Uterus (tissue), 4 donors: Measurements from ENCODE around the gene KRTDAP. TPM values are rescaled to one million over a fixed set of nuclear protein-coding genes. Genes with fewer than 3 reads are reported as not detected.

ENCODE experiments used
- DNase-seq, 2 donors: peaks; one replicate each; pipeline ENCODE4 v3.0.0-alpha.2; 2019 to 2020
- H3K27ac ChIP-seq, 2 donors: fragments of 200-600 bp; sonication (generic); 1 replicate in 1 of 2; 2 replicates in 1 of 2; pipeline ENCODE4 v1.5.1; 2016 to 2018
- H3K27me3 ChIP-seq, 2 donors: fragments of 200-600 bp; sonication (generic); one replicate each; pipeline ENCODE4 v1.5.1; 2018 to 2019; ENCODE audit warnings: control low read depth in 1 of 2
- H3K36me3 ChIP-seq, 2 donors: fragments of 200-600 bp; sonication (generic); one replicate each; pipeline ENCODE4 v1.5.1; 2019; ENCODE audit warnings: control low read depth in 1 of 2
- H3K4me1 ChIP-seq, 2 donors: fragments of 200-600 bp; sonication (generic); one replicate each; pipeline ENCODE4 v1.5.1; 2018 to 2019; ENCODE audit warnings: control low read depth in 1 of 2
- H3K4me3 ChIP-seq, 2 donors: fragments of 200-600 bp; sonication (generic); 1 replicate in 1 of 2; 2 replicates in 1 of 2; pipeline ENCODE4 v1.5.1; 2018 to 2019; ENCODE audit warnings: mild to moderate bottlenecking in 1 of 2
- H3K9me3 ChIP-seq, 2 donors: fragments of 200-600 bp; sonication (generic); one replicate each; pipeline ENCODE4 v1.5.1; 2019; ENCODE audit warnings: control low read depth in 1 of 2
- POLR2A ChIP-seq, 2 donors: fragments of 450-650 bp; IDR thresholded peaks; one replicate each; pipeline ENCODE4 v1.6.1; 2016; ENCODE audit warnings: antibody characterized with exemption in 2 of 2, mild to moderate bottlenecking in 1 of 2, moderate library complexity in 1 of 2
- intact Hi-C: fragments of 100-400 bp; cut with DNase I; formaldehyde crosslinking; loops from one replicate; pipeline ENCODE4 v1.15.1; 2023; ENCODE audit warnings: low total_unique reads
- total RNA-seq, 4 donors: library from RNA; depleted of rRNA in 3 of 4; stranded (reverse); fragments of >200 nt in 3 of 4; gene quantifications; one replicate each; pipeline versions ENCODE4 v1.1.0 to v1.2.4, GENCODE V29; 2014 to 2023
- TF ChIP-seq, protein P1 (sequence below), 4 experiments: fragments of 200-600 bp in 2 of 4; fragments of 450-650 bp in 2 of 4; sonication (generic) in 2 of 4; IDR thresholded peaks; one replicate each; pipeline ENCODE4 v1.5.1; 2016 to 2019; ENCODE audit warnings: antibody characterized with exemption in 4 of 4, mild to moderate bottlenecking in 2 of 4, moderate library complexity in 1 of 4
- donor health status: DM: yes; HTN: yes; CAD: no.

Gene KRTDAP
- total RNA-seq, 4 donors from 2014 or later = not detected

DNA sequence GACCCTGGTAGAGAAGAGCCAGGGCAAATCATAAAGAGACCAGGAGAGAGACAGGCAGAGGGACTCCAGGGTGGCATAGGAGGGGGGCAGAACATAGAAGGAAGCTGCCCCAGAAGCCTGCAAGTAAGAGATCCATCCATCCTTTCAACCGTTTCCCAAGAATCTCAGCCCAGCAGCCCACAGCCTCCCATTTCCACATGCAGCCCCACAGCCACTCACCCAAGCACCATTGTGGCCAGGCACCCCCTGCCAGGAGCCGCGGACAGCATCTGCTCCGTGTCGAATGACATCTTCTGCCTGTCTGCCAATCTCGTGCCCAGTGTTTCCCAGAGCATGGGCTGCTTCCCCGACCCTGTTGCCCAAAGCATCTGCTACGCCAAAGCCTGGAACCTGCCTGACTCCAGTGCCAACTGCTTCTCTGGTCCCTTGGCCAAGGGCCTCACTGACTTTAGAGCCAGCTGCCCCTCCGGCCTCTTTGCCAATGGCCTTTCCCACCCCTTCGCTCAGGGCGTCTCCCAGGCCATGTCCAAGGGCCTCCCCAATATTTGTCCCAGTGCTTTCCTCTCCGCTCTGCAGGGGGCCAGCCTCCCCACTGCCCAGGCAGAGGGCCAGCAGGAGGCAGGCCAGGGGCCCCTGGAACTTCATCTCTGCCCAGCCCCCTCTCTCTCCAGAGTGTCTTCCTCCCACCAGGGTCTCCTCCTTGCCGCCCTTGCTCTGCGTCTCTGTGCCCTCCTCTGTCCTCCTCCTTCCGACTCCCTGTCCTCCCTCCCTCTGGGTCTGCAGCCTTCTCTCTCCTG is 22.8 kb upstream of the KRTDAP start:
- H3K27ac ChIP-seq = no peak overlapping the region

DNA sequence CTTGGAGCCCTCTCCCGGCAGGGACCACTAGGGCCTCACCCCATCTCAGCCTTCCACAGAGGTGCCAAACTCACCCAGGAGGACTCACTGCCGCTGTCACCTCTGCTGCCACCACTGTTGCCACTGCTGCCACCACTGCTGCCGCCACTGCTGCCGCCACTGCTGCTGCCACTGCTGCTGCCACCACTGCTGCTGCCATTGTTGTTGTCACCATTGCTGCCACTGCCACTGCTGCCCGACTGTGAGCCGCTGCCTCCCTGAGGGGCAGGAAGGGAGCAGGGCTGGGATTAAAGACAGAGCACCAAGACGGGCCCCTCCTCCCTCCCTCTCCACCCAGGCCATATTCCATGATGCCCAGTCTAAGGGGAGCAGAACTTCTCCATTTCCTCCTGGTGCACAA is 21.1 kb upstream of the KRTDAP start:
- no peaks in the 10 kb centered on the region for H3K4me1 ChIP-seq
- no peak overlapping the region for H3K4me3 ChIP-seq
- no peak for DNase-seq
- TF ChIP-seq, protein P1, sequence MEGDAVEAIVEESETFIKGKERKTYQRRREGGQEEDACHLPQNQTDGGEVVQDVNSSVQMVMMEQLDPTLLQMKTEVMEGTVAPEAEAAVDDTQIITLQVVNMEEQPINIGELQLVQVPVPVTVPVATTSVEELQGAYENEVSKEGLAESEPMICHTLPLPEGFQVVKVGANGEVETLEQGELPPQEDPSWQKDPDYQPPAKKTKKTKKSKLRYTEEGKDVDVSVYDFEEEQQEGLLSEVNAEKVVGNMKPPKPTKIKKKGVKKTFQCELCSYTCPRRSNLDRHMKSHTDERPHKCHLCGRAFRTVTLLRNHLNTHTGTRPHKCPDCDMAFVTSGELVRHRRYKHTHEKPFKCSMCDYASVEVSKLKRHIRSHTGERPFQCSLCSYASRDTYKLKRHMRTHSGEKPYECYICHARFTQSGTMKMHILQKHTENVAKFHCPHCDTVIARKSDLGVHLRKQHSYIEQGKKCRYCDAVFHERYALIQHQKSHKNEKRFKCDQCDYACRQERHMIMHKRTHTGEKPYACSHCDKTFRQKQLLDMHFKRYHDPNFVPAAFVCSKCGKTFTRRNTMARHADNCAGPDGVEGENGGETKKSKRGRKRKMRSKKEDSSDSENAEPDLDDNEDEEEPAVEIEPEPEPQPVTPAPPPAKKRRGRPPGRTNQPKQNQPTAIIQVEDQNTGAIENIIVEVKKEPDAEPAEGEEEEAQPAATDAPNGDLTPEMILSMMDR (IDR thresholded peaks at IDR 0.05) = no peak
- no peak for TF ChIP-seq POLR2A (IDR thresholded peaks at IDR 0.05)
- no peaks in the 10 kb centered on the region for H3K36me3 ChIP-seq
- no peaks in the 10 kb centered on the region for H3K27me3 ChIP-seq
- H3K27ac ChIP-seq = no peak overlapping the region
- no peaks in the 10 kb centered on the region for H3K9me3 ChIP-seq
- intact Hi-C loops = no loop called here

More for the DNA sequence above, 22.8 kb upstream of the KRTDAP start:
- H3K36me3 ChIP-seq = no peaks in the 10 kb centered on the region
- DNase-seq = no peak
- no peaks in the 10 kb centered on the region for H3K27me3 ChIP-seq
- intact Hi-C loops = no loop called here
- no peaks in the 10 kb centered on the region for H3K9me3 ChIP-seq
- no peak for TF ChIP-seq POLR2A (IDR thresholded peaks at IDR 0.05)
- TF ChIP-seq, protein P1 (IDR thresholded peaks at IDR 0.05) = no peak
- H3K4me1 ChIP-seq = no peaks in the 10 kb centered on the region
- no peak overlapping the region for H3K4me3 ChIP-seq

DNA sequence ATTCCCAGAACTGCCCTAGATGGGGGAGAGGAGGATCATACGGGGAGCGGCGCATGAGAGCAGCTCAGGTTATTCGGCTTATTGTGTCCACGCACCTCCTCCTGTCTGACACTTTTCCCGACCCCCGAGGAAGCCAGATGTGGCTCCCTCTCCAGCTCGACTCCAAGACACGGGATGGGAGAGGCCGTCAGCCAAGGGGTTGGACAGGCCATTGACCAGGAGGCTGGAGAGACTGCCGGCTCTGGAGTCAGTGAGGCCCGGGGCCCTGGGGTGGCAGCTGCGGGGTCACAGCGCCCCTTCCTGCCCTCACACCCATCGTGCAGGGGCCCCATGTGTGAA is 20.3 kb upstream of the KRTDAP start:
- H3K4me1 ChIP-seq = no peaks in the 10 kb centered on the region
- no peaks in the 10 kb centered on the region for H3K27me3 ChIP-seq
- H3K4me3 ChIP-seq = peak overlapping the region; percentile 16 to 38
- no peak overlapping the region for H3K27ac ChIP-seq
- intact Hi-C loops = no loop called here
- no peak for DNase-seq
- H3K9me3 ChIP-seq = no peaks in the 10 kb centered on the region
- TF ChIP-seq POLR2A (IDR thresholded peaks at IDR 0.05) = no peak
- TF ChIP-seq, protein P1 (IDR thresholded peaks at IDR 0.05) = no peak
- H3K36me3 ChIP-seq = no peaks in the 10 kb centered on the region

DNA sequence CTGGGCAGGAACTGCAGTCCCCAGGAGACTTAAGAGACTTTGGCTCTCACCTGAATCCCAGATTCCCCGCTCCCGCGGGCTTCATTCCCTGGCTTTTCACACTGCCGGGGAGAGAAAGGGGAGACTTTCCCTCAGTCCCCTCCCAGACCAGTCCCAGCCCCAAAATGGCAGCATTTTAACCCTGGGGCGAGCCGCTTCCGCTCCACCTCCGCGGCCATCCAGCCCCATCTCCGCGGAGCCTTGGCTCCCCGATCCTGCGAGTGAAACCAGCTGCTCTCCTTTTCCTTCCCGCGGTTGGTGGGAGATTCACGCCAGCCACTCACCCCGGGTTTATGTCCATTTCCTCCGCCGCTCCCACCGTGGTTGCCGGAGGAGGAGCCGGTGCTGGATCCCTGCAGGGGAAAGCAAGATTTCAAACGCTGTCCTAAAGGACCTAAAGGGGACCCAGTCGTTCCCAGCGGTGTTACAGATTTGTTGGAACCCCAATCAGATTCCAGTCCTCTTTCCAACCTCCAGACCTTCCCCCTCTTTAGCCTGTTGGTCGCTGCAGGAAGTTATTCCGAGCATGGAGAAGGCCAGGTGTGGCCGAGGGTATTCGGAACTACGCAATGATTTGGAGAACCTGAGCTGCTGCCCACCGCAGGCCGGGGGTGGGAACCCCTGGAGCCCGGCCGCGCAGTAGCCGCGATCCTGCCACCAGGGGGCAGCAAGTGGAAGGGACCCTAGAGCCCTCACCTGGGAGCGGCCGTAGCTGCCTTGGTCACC is 19.8 kb upstream of the KRTDAP start:
- Histone ChIP-seq H3K27me3 (no peaks in the 10 kb centered on the region), H3K4me3 (peak overlapping the region; percentile 16 to 38), H3K9me3 (no peaks in the 10 kb centered on the region), H3K36me3 (no peaks in the 10 kb centered on the region), H3K27ac (peak overlapping the region; percentile 34 to 72), H3K4me1 (no peaks in the 10 kb centered on the region)
- DNase-seq = peak; percentile 74 to 81
- TF ChIP-seq POLR2A (IDR thresholded peaks at IDR 0.05) = peak in 1 of 2 donors; percentile 42
- TF ChIP-seq, protein P1 (IDR thresholded peaks at IDR 0.05) = peak; percentile 87 to 97 (median 91)
- intact Hi-C loops = no loop called here
